Caco-2 (cell line): Measurements from ENCODE around the gene NOL6. TPM values are rescaled to one million over a fixed set of nuclear protein-coding genes. Genes with fewer than 3 reads are reported as not detected.
A peak's percentile ranks its signal among the peaks of the same experiment; 100 is the strongest.

Experiments used
- BruUV-seq: library from RNA; stranded (reverse); fragments of 400-500 nt; replicated peaks from 2 replicates; lab custom pipeline; 2021; lab: Mats Ljungman, UMichigan
- CTCF ChIA-PET: fragments of 300-600 bp; sonication (Branson Sonifier 250); formaldehyde crosslinking; loops from one replicate; lab custom pipeline; 2022; ENCODE audit warnings: antibody characterized with exemption; lab: Charles Lee
- POLR2A ChIA-PET: fragments of 300-600 bp; sonication (Branson Sonifier 250); formaldehyde crosslinking; loops from one replicate; lab custom pipeline; 2022; ENCODE audit warnings: antibody characterized with exemption; lab: Charles Lee
- DNase-seq, 2 experiments: peaks; one replicate each; pipeline versions ENCODE4 v3.0.0 to v3.0.0-alpha.2; 2020 to 2022
- H3K27me3 ChIP-seq: replicated peaks from 2 replicates; pipeline ENCODE4 v1.6.0; 2011; ENCODE audit warnings: low read length; ENCODE audit not compliant: control insufficient read depth, insufficient read depth
- H3K36me3 ChIP-seq: 2 replicates; pipeline ENCODE4 v1.5.1; 2011; ENCODE audit warnings: low read length; ENCODE audit not compliant: control insufficient read depth, insufficient read depth
- H3K4me1 ChIP-seq: fragments of 250-450 bp; sonication (Bioruptor Pico); 2 replicates; pipeline ENCODE4 v1.5.1; 2020; ENCODE audit warnings: mild to moderate bottlenecking
- H3K4me3 ChIP-seq: 2 replicates; pipeline ENCODE4 v1.5.1; 2011; ENCODE audit warnings: low read depth, mild to moderate bottlenecking, control low read depth, low read length
- H3K9me3 ChIP-seq: fragments of 250-450 bp; sonication (Bioruptor Pico); 2 replicates; pipeline ENCODE4 v1.5.1; 2020; ENCODE audit warnings: mild to moderate bottlenecking, moderate library complexity
- H3K27ac Mint-ChIP-seq: one replicate; pipeline ENCODE4 v1.8.0; 2022; ENCODE audit warnings: mixed read lengths; ENCODE audit not compliant: unreplicated experiment
- H3K27me3 Mint-ChIP-seq: one replicate; pipeline ENCODE4 v1.8.0; 2022; ENCODE audit warnings: mixed read lengths; ENCODE audit not compliant: insufficient read depth, unreplicated experiment
- H3K36me3 Mint-ChIP-seq: one replicate; pipeline ENCODE4 v1.8.0; 2022; ENCODE audit warnings: mild to moderate bottlenecking, mixed read lengths; ENCODE audit not compliant: insufficient read depth, unreplicated experiment
- H3K4me1 Mint-ChIP-seq: one replicate; pipeline ENCODE4 v1.8.0; 2022; ENCODE audit warnings: low read depth, mixed read lengths; ENCODE audit not compliant: unreplicated experiment
- H3K4me3 Mint-ChIP-seq: one replicate; pipeline ENCODE4 v1.8.0; 2022; ENCODE audit warnings: mild to moderate bottlenecking, moderate library complexity, mixed read lengths; ENCODE audit not compliant: unreplicated experiment
- H3K9me3 Mint-ChIP-seq: one replicate; pipeline ENCODE4 v1.8.0; 2022; ENCODE audit warnings: mixed read lengths; ENCODE audit not compliant: unreplicated experiment
- CTCF ChIP-seq, 2 experiments: fragments of 200-600 bp in 1 of 2; IDR thresholded peaks; 1 replicate in 1 of 2; 2 replicates in 1 of 2; pipeline versions ENCODE4 v1.5.1 to v1.8.0; 2011 to 2022; ENCODE audit warnings: antibody characterized with exemption in 1 of 2, control low read depth in 1 of 2, inconsistent platforms in 1 of 2, low read depth in 1 of 2, low read length in 1 of 2, mild to moderate bottlenecking in 1 of 2, moderate library complexity in 1 of 2; ENCODE audit not compliant: insufficient read depth in 1 of 2, severe bottlenecking in 1 of 2, unreplicated experiment in 1 of 2
- intact Hi-C: fragments of 100-400 bp; cut with micrococcal nuclease; formaldehyde crosslinking; loops from one replicate; pipeline ENCODE4 v1.10.0; 2022; ENCODE audit not compliant: unreplicated experiment
- total RNA-seq: library from RNA; stranded (reverse); gene quantifications from 2 replicates; pipeline ENCODE4 v1.2.3, GENCODE V29; 2022

The NOL6 gene
- total RNA-seq, 1 experiment from 2014 or later = 47.2 TPM

GRCh38 chr9:33466565-33467495 is 6.9 kb downstream of the NOL6 start:
- H3K9me3 ChIP-seq = no peaks in the 10 kb centered on the region
- Mint-ChIP-seq H3K36me3 (peaks cover 49% of the 10 kb centered on the region), H3K4me1 (peaks cover 7% of the 10 kb centered on the region), H3K9me3 (no peaks in the 10 kb centered on the region), H3K27me3 (no peaks in the 10 kb centered on the region), H3K4me3 (no peak overlapping the region), H3K27ac (no peak overlapping the region)
- no TSS peak for BruUV-seq
- TF ChIP-seq CTCF (IDR thresholded peaks at IDR 0.05; ENCODE audit: insufficient read depth in 1 of 2, low read depth in 1 of 2, low read length in 1 of 2, severe bottlenecking in 1 of 2, unreplicated experiment in 1 of 2) = peak; percentile 96 to 97
- intact Hi-C loops = loop anchor here (1.0 to 2.0 kb wide), 3 partner anchors 52 to 238 kb away; no protein-coding TSS in a partner anchor
- ChIA-PET CTCF (interaction anchor here (0.7 to 2.5 kb wide), 16 partner anchors 9 to 210 kb away, joined by 3 to 56 read pairs (median 6); partner anchors contain the start of genes AQP3, AQP7 and NFX1), POLR2A (no interaction called here)
- peaks cover 6% of the 10 kb centered on the region for H3K36me3 ChIP-seq
- no peaks in the 10 kb centered on the region for H3K27me3 ChIP-seq
- peaks cover under 1% of the 10 kb centered on the region; the same call in 1 of the 2 replicates for H3K4me1 ChIP-seq
- peak; percentile 67 to 84 for DNase-seq
- no peak overlapping the region for H3K4me3 ChIP-seq

GRCh38 chr9:33465596-33466564 is 7.8 kb downstream of the NOL6 start:
- H3K9me3 Mint-ChIP-seq = no peaks in the 10 kb centered on the region
- H3K27me3 ChIP-seq = no peaks in the 10 kb centered on the region
- ChIA-PET CTCF (interaction anchor here (0.6 to 2.5 kb wide), 16 partner anchors 8 to 256 kb away, joined by 3 to 56 read pairs (median 6); partner anchors contain the start of genes AQP3, AQP7 and NFX1), POLR2A (no interaction called here)
- no peak overlapping the region for H3K4me3 ChIP-seq
- BruUV-seq = no TSS peak
- no peaks in the 10 kb centered on the region for H3K4me1 Mint-ChIP-seq
- H3K27me3 Mint-ChIP-seq = no peaks in the 10 kb centered on the region
- intact Hi-C loops = loop anchor here (1.0 to 2.0 kb wide), 3 partner anchors 51 to 237 kb away; no protein-coding TSS in a partner anchor
- no peak overlapping the region for H3K27ac Mint-ChIP-seq
- no peak overlapping the region for H3K4me3 Mint-ChIP-seq
- H3K4me1 ChIP-seq = no peaks in the 10 kb centered on the region
- H3K9me3 ChIP-seq = no peaks in the 10 kb centered on the region
- no peak for TF ChIP-seq CTCF (IDR thresholded peaks at IDR 0.05; ENCODE audit: insufficient read depth in 1 of 2, low read depth in 1 of 2, low read length in 1 of 2, severe bottlenecking in 1 of 2, unreplicated experiment in 1 of 2)
- peaks cover 39% of the 10 kb centered on the region for H3K36me3 Mint-ChIP-seq
- H3K36me3 ChIP-seq = peaks cover 6% of the 10 kb centered on the region
- peak in 1 of 2 experiments; percentile 19 for DNase-seq
